ENCODE results near the gene TSEN54. TPM values are rescaled to one million over a fixed set of nuclear protein-coding genes. Genes with fewer than 3 reads are reported as not detected.

TSEN54 gene
- total RNA-seq, 1 donor from 2014 or later: 24.0 TPM

DNA sequence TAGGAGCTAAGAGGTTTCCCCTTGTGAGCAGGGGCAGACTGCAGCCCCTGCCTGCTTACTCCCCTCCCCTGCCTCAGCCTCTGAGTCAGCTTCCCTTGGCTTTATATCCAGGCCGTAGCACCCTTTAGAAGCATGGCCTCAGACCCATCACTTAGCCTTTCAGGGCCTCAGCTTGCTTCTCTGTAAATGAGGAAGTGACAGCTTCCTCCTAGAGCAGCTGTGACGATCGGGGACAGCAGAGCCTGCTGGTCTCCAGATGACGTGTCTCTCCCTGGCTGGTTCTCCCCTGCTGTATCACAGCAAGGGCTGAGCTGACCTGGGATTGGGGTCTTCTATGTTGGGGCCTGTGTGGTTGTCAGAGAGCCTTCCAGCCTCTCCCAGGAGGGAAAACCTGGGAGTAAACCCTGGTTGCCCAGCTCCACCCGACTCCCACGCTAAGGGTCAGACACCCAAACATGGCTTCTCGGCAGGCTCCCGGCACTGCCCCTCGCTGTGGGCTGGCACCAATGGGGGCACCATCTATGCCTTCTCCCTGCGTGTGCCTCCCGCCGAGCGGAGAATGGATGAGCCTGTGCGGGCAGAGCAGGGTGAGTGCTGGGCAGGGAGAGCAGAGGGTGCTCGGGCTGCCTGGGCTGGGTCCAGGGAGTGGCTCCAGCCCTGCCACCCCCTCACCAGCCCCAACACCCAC lies 55.0 kb downstream of the TSEN54 start:
- H3K4me3 ChIP-seq (ENCODE audit: low read depth, low read length): no peak overlapping the region
- TF ChIP-seq CTCF (conservative IDR thresholded peaks at IDR 0.05; ENCODE audit: low read depth, low read length): no peak
- DNase-seq (ENCODE audit: low read depth): no peak

DNA sequence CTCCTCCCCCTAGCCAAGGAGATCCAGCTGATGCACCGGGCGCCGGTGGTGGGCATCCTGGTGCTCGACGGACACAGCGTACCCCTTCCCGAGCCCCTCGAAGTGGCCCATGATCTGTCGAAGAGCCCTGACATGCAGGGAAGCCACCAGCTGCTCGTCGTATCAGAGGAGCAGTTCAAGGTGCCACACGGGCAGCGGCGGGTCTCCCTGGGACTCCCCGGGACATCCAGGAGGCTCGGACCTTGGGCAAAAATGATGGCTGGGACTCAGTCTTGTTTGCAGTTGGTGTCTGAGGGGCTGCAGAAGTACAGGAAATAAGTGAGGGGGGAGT lies 55.5 kb downstream of the TSEN54 start:
- TF ChIP-seq CTCF (conservative IDR thresholded peaks at IDR 0.05; ENCODE audit: low read depth, low read length): no peak
- DNase-seq (ENCODE audit: low read depth): no peak
- H3K4me3 ChIP-seq (ENCODE audit: low read depth, low read length): no peak overlapping the region

- no peak for TF ChIP-seq CTCF (conservative IDR thresholded peaks at IDR 0.05; ENCODE audit: low read depth, low read length)
- H3K4me3 ChIP-seq (ENCODE audit: low read depth, low read length): no peak overlapping the region
- DNase-seq (ENCODE audit: low read depth): no peak
These were observed 56.6 kb downstream of the TSEN54 start for GRCh38 chr17:75572713-75573539.

- DNase-seq (ENCODE audit: low read depth): no peak
- no peak overlapping the region for H3K4me3 ChIP-seq (ENCODE audit: low read depth, low read length)
- no peak for TF ChIP-seq CTCF (conservative IDR thresholded peaks at IDR 0.05; ENCODE audit: low read depth, low read length)
These were observed 57.2 kb downstream of the TSEN54 start for GRCh38 chr17:75573540-75573957.

DNA sequence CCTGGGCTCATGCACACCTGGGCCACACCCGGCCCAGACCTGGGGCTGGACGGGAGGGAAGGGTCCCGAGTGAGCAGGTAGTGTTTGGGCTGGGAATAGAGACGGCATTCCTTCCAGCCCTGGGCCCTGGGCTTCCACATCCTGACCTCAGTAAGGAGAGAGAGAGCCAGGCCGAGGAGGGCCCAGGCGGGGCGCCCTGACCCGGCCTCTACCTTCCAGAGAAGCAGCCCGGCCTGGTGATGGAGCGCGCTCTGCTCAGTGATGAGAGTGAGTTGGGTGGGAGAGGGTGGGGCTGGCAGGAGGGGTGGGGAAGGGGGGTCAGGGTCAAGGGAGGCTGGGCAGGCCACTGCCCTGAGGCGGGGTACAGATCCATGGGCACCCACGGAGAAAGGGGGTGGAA lies 57.7 kb downstream of the TSEN54 start:
- no peak for TF ChIP-seq CTCF (conservative IDR thresholded peaks at IDR 0.05; ENCODE audit: low read depth, low read length)
- H3K4me3 ChIP-seq (ENCODE audit: low read depth, low read length): no peak overlapping the region
- DNase-seq (ENCODE audit: low read depth): no peak

Other genes starting within 250 kb of the TSEN54 start
- gene MIF4GD, start 245.3 kb upstream of the TSEN54 start, total RNA-seq: 19.1 and 26.5 TPM in 2 replicates
- gene SLC25A19, start 227.1 kb upstream of the TSEN54 start, total RNA-seq: 10.5 and 25.7 TPM in 2 replicates
- gene GRB2, start 110.8 kb upstream of the TSEN54 start, total RNA-seq: 77.5 and 82.8 TPM in 2 replicates
- 22.1 and 65.3 TPM in 2 replicates for gene TMEM94, start 59.9 kb upstream of the TSEN54 start, total RNA-seq
- 9.5 and 12.2 TPM in 2 replicates for gene CASKIN2, start 991 bp upstream of the TSEN54 start, total RNA-seq
- 37.0 and 64.7 TPM in 2 replicates for gene LLGL2, start 9.2 kb downstream of the TSEN54 start, total RNA-seq
- gene MYO15B, start 71.3 kb downstream of the TSEN54 start, total RNA-seq: 0.36 and 5.4 TPM in 2 replicates
- 0.63 and 0.94 TPM in 2 replicates for gene SMIM5, start 116.9 kb downstream of the TSEN54 start, total RNA-seq
- gene RECQL5, start 150.6 kb downstream of the TSEN54 start, total RNA-seq: 20.0 and 25.7 TPM in 2 replicates
- gene SAP30BP, start 150.8 kb downstream of the TSEN54 start, total RNA-seq: 95.8 and 107 TPM in 2 replicates
- 22.6 and 33.3 TPM in 2 replicates for gene ITGB4, start 204.9 kb downstream of the TSEN54 start, total RNA-seq
- 44.3 and 48.2 TPM in 2 replicates for gene GALK1, start 248.7 kb downstream of the TSEN54 start, total RNA-seq